Measurements from ENCODE around the gene CHORDC1.
"Not testable (repeated sequence)": the region's sequence is repeated elsewhere in the genome, so short reads cannot be mapped to it uniquely, and the experiment has no call there.

CHORDC1 gene

GRCh38 chr11:90213322-90213721 lies 9.5 kb downstream of the CHORDC1 start:
- DNase-seq = no peak

- DNase-seq = no peak
Observed at GRCh38 chr11:90208857-90209256, 14.0 kb downstream of the CHORDC1 start.

- not testable (repeated sequence) for DNase-seq
Observed at GRCh38 chr11:90207992-90208391, 14.9 kb downstream of the CHORDC1 start.

- peak; percentile 20 for DNase-seq
Observed at GRCh38 chr11:90204832-90205646, 17.8 kb downstream of the CHORDC1 start.

- no peak for DNase-seq
Observed at GRCh38 chr11:90204407-90204806, 18.4 kb downstream of the CHORDC1 start.

DNA sequence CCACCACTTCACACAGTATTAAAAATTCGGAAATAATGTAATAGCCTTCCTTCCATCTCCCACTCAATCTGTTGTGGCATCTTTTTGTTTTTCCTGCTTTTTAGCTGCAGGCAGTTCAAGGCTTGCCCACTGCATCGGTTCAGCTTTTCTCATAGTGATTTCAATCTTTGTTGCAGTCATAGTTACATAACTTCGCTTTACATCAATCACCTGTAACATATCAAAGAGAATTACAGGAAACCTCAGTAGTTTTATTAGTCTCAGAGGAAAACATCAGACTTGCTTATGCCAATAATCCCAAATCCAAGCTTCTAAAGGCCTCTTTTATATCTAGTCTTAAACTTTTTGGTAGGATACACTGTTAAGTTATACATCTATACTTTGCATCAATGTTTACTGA lies 20.5 kb downstream of the CHORDC1 start:
- no peak for DNase-seq

DNA sequence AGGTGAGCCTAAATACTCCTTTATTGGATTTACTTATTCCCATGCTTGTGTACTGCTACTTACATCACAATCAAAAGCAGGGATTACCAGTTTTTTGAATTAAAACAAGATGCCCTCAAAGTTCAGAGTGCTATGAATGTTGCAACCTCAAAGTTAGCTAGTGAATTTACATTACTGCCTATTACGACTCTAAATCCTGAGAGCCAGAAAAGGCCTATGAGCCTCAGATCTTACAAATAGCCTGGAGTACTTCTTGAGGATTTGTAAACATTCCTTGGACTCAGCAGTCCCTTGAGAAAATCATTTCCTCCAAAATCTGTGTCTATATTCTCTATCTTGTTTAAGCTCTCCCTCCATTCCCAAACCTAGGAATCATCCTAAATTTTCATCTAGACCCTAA lies 25.5 kb downstream of the CHORDC1 start:
- no peak for DNase-seq

GRCh38 chr11:90192869-90193582 lies 29.8 kb downstream of the CHORDC1 start:
- DNase-seq = no peak

DNA sequence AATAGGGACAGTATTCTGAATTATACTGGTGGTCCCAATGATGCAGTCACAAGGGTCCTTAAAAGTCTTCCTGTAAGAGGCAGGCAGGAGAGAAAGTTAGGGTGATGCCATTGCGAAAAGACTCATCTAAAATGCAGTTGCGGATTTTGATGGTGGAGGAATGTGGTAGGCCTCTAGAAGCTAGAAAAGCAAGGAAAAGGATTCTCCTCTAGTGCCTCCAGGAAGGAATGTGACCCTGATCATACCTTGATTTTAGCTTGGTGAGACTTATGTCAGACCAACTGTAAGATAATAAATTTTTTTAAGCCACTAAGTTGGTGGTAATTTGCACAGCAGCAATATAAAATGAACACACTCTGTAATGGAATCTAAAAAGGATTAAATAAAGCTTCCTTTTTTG lies 33.8 kb downstream of the CHORDC1 start:
- DNase-seq = no peak

GRCh38 chr11:90187839-90188238 lies 35.0 kb downstream of the CHORDC1 start:
- no peak for DNase-seq

DNA sequence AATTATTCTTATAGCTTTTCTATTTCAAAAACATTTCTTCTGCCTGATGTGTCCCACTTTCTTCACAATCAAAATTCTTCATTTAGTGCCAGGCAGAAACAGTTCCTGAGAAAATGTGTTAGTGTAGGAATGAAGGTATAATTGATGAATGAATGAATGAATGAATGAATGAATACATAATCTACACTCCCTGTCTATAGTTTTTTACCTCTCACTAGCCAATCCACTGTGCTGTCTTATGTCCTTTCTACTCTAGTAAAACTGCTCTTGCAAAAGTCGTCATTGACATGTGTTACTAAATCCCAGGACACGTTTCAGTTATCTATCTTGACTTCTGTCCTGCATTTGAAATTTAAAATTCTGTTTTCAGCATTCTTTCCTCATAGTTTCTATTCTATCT lies 42.9 kb downstream of the CHORDC1 start:
- DNase-seq = no peak

- no peak for DNase-seq
Observed at GRCh38 chr11:90178751-90179150, 44.1 kb downstream of the CHORDC1 start.

DNA sequence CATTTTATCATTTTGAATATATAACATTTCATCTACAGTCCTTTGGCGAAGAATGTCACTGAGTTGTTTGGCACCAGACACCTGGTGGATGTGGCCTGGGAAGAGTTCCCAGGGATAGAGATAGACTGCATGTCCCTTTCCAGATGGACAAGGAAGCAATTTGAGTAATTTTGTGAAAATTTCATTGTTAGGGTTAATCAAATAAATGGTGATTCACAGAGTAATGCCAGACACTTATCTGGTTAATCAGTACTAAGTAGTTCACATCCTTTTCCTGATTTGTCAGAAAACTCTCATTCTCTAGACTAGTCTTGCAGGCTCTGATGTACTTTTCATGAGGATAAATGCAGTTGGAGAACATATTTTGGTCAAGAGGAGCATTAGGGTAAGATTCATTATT lies 46.8 kb downstream of the CHORDC1 start:
- DNase-seq = no peak

- no peak for DNase-seq
Observed at GRCh38 chr11:90171359-90171758, 51.5 kb downstream of the CHORDC1 start.

DNA sequence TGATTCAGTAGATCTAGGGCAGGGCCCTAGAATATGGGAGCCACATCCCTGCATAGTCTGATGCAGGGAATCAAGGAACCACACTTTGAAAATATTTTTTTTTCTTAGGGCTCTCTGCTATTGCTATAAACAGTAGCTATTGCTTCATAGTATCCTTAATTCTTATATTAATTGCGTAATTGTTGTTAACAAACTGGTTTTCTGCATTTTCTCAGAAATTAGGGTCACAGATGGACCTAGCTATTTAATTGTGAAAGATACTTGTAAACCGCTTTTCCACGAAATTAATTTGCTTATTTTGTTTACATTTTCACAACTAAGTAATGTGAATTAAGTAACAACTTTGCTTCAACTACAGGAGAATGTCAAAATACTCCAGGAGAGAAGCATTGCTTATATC lies 54.3 kb downstream of the CHORDC1 start:
- no peak for DNase-seq

DNA sequence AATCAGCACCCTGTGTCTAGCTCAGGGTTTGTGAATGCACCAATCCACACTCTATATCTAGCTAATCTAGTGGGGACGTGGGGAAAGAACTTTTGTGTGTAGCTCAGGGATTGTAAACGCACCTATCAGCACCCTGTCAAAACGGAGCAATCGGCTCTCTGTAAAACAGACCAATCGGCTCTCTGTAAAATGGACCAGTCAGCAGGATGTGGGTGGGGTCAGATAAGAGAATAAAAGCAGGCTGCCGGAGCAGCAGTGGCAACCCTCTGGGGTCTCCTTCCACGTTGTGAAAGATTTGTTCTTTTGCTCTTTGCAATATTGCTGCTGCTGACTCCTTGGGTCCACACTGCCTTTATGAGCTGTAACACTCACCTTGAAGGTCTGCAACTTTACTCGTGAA lies 55.1 kb downstream of the CHORDC1 start:
- DNase-seq = not testable (repeated sequence)

GRCh38 chr11:90166982-90167573 lies 55.8 kb downstream of the CHORDC1 start:
- not testable (repeated sequence) for DNase-seq
